IMR-90 (cell line): ENCODE measurements around the gene A4GALT. TPM values are rescaled to one million over a fixed set of nuclear protein-coding genes. Genes with fewer than 3 reads are reported as not detected.

Source experiments
- ATAC-seq: fragments of 200-7000 bp; cut with Tn5 transposase; 2 replicates; pipeline ENCODE4 v1.9.1; 2020; ENCODE audit warnings: low read depth, mild to moderate bottlenecking, moderate library complexity
- BruUV-seq: library from RNA; stranded (reverse); fragments of 400-500 nt; replicated peaks from 2 replicates; lab custom pipeline; 2021; lab: Mats Ljungman, UMichigan
- CTCF ChIA-PET: fragments of 300-600 bp; formaldehyde crosslinking; extraction: SDS; loops from one replicate; lab custom pipeline; 2021; ENCODE audit warnings: antibody characterized with exemption; lab: Yijun Ruan, JAX
- POLR2A ChIA-PET: fragments of 300-600 bp; sonication (Branson Sonifier 250); formaldehyde crosslinking; loops from one replicate; lab custom pipeline; 2022; ENCODE audit warnings: antibody characterized with exemption; ENCODE audit not compliant: unreplicated experiment; lab: Charles Lee
- DNase-seq: peaks from one replicate; pipeline ENCODE4 v3.0.0; 2013
- H2AFZ ChIP-seq: replicated peaks from 2 replicates; pipeline ENCODE3; 2013; ENCODE audit warnings: low read length, mild to moderate bottlenecking; ENCODE audit not compliant: poor library complexity
- H2AK5ac ChIP-seq: 2 replicates; pipeline ENCODE4 v1.6.1; 2013; ENCODE audit warnings: low read depth, low read length, inconsistent platforms
- H2AK9ac ChIP-seq: replicated peaks from 2 replicates; pipeline ENCODE3; 2013; ENCODE audit warnings: mild to moderate bottlenecking, low read depth, low read length, moderate library complexity; ENCODE audit not compliant: poor library complexity
- H2BK120ac ChIP-seq: 2 replicates; pipeline ENCODE4 v1.6.1; 2013; ENCODE audit warnings: low read depth, low read length, inconsistent platforms
- H2BK15ac ChIP-seq: 3 replicates; pipeline ENCODE4 v1.6.1; 2013; ENCODE audit warnings: low read depth, low read length, inconsistent platforms
- H2BK20ac ChIP-seq: 2 replicates; pipeline ENCODE4 v1.6.1; 2013; ENCODE audit warnings: low read depth, mild to moderate bottlenecking, inconsistent platforms, low read length, moderate library complexity
- H2BK5ac ChIP-seq: 2 replicates; pipeline ENCODE4 v1.6.1; 2013; ENCODE audit warnings: mild to moderate bottlenecking, low read depth, low read length, inconsistent platforms; ENCODE audit not compliant: poor library complexity, severe bottlenecking
- H3K14ac ChIP-seq: replicated peaks from 2 replicates; pipeline ENCODE4 v1.6.1; 2013; ENCODE audit warnings: low read depth, low read length, inconsistent platforms
- H3K18ac ChIP-seq: 2 replicates; pipeline ENCODE4 v1.6.1; 2013; ENCODE audit warnings: low read depth, low read length, control low read depth
- H3K23ac ChIP-seq: 2 replicates; pipeline ENCODE4 v1.6.1; 2013; ENCODE audit warnings: low read depth, low read length, inconsistent platforms
- H3K27ac ChIP-seq: 2 replicates; pipeline ENCODE4 v1.5.1; 2013; ENCODE audit warnings: mild to moderate bottlenecking, control low read depth, low read length; ENCODE audit not compliant: insufficient read depth
- H3K27me3 ChIP-seq: 2 replicates; pipeline ENCODE4 v1.6.1; 2013; ENCODE audit warnings: low read length; ENCODE audit not compliant: control insufficient read depth, insufficient read depth
- H3K36me3 ChIP-seq: 2 replicates; pipeline ENCODE4 v1.6.1; 2013; ENCODE audit warnings: low read length, mixed read lengths; ENCODE audit not compliant: control insufficient read depth, insufficient read depth
- H3K4ac ChIP-seq: 2 replicates; pipeline ENCODE4 v1.6.1; 2013; ENCODE audit warnings: low read depth, low read length, inconsistent platforms
- H3K4me1 ChIP-seq: 2 replicates; pipeline ENCODE4 v1.6.1; 2013; ENCODE audit warnings: low read length, mixed read lengths; ENCODE audit not compliant: control insufficient read depth, insufficient read depth
- H3K4me2 ChIP-seq: 2 replicates; pipeline ENCODE4 v1.6.1; 2013; ENCODE audit warnings: low read depth, mild to moderate bottlenecking, control low read depth, low read length, moderate library complexity
- H3K4me3 ChIP-seq: 2 replicates; pipeline ENCODE4 v1.5.1; 2013; ENCODE audit warnings: low read depth, mild to moderate bottlenecking, control low read depth, low read length, moderate library complexity; ENCODE audit not compliant: insufficient read depth
- H3K56ac ChIP-seq: 2 replicates; pipeline ENCODE4 v1.6.1; 2013; ENCODE audit warnings: low read length, inconsistent platforms; ENCODE audit not compliant: insufficient read depth; ENCODE audit errors: extremely low read depth
- H3K79me1 ChIP-seq, 2 experiments: 2 replicates each; pipeline ENCODE4 v1.6.1; 2013; ENCODE audit warnings: low read length in 2 of 2, inconsistent platforms in 1 of 2, low read depth in 1 of 2
- H3K9ac ChIP-seq: 2 replicates; pipeline ENCODE4 v1.6.1; 2013; ENCODE audit warnings: low read depth, low read length, control low read depth
- H3K9me1 ChIP-seq: 2 replicates; pipeline ENCODE4 v1.6.1; 2013; ENCODE audit warnings: low read length, inconsistent platforms; ENCODE audit not compliant: insufficient read depth
- H3K9me3 ChIP-seq: 2 replicates; pipeline ENCODE4 v1.6.1; 2013; ENCODE audit warnings: low read length; ENCODE audit not compliant: control insufficient read depth, insufficient read depth
- H4K20me1 ChIP-seq: 2 replicates; pipeline ENCODE4 v1.6.1; 2013; ENCODE audit warnings: low read length, inconsistent platforms; ENCODE audit not compliant: insufficient read depth
- H4K5ac ChIP-seq: 2 replicates; pipeline ENCODE4 v1.6.1; 2013; ENCODE audit warnings: mild to moderate bottlenecking, low read depth, low read length, control low read depth
- H4K8ac ChIP-seq, 2 experiments: 2 replicates each; pipeline ENCODE4 v1.6.1; 2013; ENCODE audit warnings: low read depth in 2 of 2, low read length in 2 of 2, control low read depth in 1 of 2, inconsistent platforms in 1 of 2
- H4K91ac ChIP-seq: 2 replicates; pipeline ENCODE4 v1.6.1; 2013; ENCODE audit warnings: low read depth, low read length, inconsistent platforms; ENCODE audit not compliant: insufficient read depth
- BHLHE40 ChIP-seq: fragments of 150-350 bp; IDR thresholded peaks from 2 replicates; pipeline ENCODE4 v1.6.1; 2016; ENCODE audit warnings: mild to moderate bottlenecking, low read depth, low read length
- CHD1 ChIP-seq: IDR thresholded peaks from 2 replicates; pipeline ENCODE4 v1.6.1; 2012; ENCODE audit warnings: low read depth, low read length, improper control_type of control experiment
- CTCF ChIP-seq: conservative IDR thresholded peaks from 2 replicates; pipeline ENCODE4 v1.5.1; 2012; ENCODE audit warnings: mild to moderate bottlenecking, low read depth, low read length, improper control_type of control experiment
- FOS ChIP-seq: fragments of 150-350 bp; IDR thresholded peaks from 2 replicates; pipeline ENCODE4 v1.6.1; 2016; ENCODE audit warnings: low read depth, low read length
- MAZ ChIP-seq: IDR thresholded peaks from 2 replicates; pipeline ENCODE4 v1.6.1; 2012; ENCODE audit warnings: low read depth, mild to moderate bottlenecking, low read length, improper control_type of control experiment, moderate library complexity, borderline replicate concordance
- MXI1 ChIP-seq: IDR thresholded peaks from 2 replicates; pipeline ENCODE4 v1.6.1; 2012; ENCODE audit warnings: low read depth, mild to moderate bottlenecking, low read length, moderate library complexity, borderline replicate concordance
- NFE2L2 ChIP-seq: fragments of 150-350 bp; IDR thresholded peaks from 2 replicates; pipeline ENCODE4 v1.6.1; 2016; ENCODE audit warnings: low read depth, mild to moderate bottlenecking, low read length
- POLR2A ChIP-seq: IDR thresholded peaks from 2 replicates; pipeline ENCODE4 v1.6.1; 2012; ENCODE audit warnings: mild to moderate bottlenecking, low read depth, low read length
- RFX5 ChIP-seq: IDR thresholded peaks from 2 replicates; pipeline ENCODE4 v1.8.0; 2012; ENCODE audit warnings: low read depth, mild to moderate bottlenecking, low read length, moderate library complexity
- SMC3 ChIP-seq: fragments of 150-350 bp; IDR thresholded peaks from 2 replicates; pipeline ENCODE4 v1.6.1; 2016; ENCODE audit warnings: low read depth, mild to moderate bottlenecking, antibody characterized with exemption, low read length, moderate library complexity
- USF2 ChIP-seq: fragments of 150-350 bp; IDR thresholded peaks from 2 replicates; pipeline ENCODE4 v1.6.1; 2017; ENCODE audit warnings: mild to moderate bottlenecking, antibody characterized with exemption, low read length, low read depth
- WGBS, 2 experiments: methylation state at CpG; one replicate each; pipeline versions ENCODE4 v1.1.5 to v1.1.7; 2013; ENCODE audit warnings: missing lambda C conversion rate in 2 of 2; ENCODE audit not compliant: insufficient read length in 1 of 2; ENCODE audit errors: extremely low coverage in 2 of 2; 5-methylcytosine and 5-hydroxymethylcytosine counted together
- dilution Hi-C: fragments of 300-500 bp; cut with HindIII; formaldehyde crosslinking; loops from one replicate; pipeline ENCODE4 v1.14.3; 2018; ENCODE audit warnings: low sequenced_read_pairs; ENCODE audit not compliant: unreplicated experiment
- in situ Hi-C: fragments of 300-500 bp; cut with MboI; formaldehyde crosslinking; loops from 3 replicates; pipeline ENCODE4 v1.14.3; 2019; ENCODE audit warnings: low sequenced_read_pairs, inconsistent platforms, mixed read lengths
- intact Hi-C: fragments of 100-400 bp; cut with micrococcal nuclease; formaldehyde crosslinking; loops from 2 replicates; pipeline ENCODE4 v1.10.0; 2022
- polyA plus RNA-seq, 3 experiments: library from polyadenylated mRNA; depleted of rRNA; stranded (reverse); fragments of >200 nt; gene quantifications; 2 replicates each; pipeline ENCODE4 v1.2.3, GENCODE V29; 2012; ENCODE audit warnings: low replicate concordance in 1 of 3
- total RNA-seq: library from RNA; depleted of rRNA; stranded (reverse); fragments of >200 nt; gene quantifications from 2 replicates; pipeline ENCODE4 v1.2.3, GENCODE V29; 2012
- TF ChIP-seq, protein P1 (sequence below): fragments of 150-350 bp; IDR thresholded peaks from 2 replicates; pipeline ENCODE4 v1.6.1; 2016; ENCODE audit warnings: low read depth, mild to moderate bottlenecking, low read length, moderate library complexity, borderline replicate concordance

A4GALT gene
- total and polyA plus RNA-seq, 2 of the 4 experiments (the other 2 are of a cell fraction), result 1.6 to 6.1 TPM

DNA sequence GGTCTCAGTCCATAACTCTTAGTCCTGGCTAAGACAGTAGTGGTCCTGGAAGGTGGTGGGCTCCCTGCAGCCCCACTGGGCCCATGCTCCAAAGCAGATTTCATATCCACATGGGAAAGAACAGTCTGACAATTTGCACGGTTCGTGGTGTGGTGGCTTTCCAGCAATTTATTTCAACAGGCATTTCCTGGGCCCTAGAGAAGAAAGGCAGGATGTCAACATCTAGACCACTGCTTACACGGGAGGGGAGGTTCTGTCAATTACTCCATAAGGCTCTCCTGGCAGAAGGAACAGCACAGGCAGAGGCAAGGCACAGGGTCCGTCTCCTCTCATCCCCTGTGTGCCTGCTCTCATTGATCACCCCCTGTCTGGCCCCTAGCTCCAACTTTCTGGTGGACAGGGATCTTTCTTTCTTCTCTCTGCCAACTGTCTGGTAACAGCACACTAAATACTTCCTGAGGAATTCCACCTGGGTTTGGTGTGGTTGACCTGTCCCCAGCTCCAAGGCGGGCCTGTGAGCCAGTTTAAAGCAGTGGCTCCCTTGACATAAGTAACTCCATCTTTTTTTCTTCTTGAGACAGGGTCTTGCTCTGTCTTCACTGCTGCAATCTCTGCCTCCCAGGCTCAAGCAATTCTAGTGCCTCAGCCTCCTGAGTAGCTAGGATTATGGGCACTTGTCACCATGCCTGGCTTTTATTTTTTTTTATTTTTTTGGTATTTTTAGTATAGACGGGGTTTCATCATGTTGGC is 5.1 kb upstream of the A4GALT start:
- H3K27me3 ChIP-seq, result no peaks in the 10 kb centered on the region
- peak overlapping the region; percentile 1; the same call in 1 of the 2 replicates for H2BK120ac ChIP-seq
- no peaks in the 10 kb centered on the region for H4K20me1 ChIP-seq
- H3K4me1 ChIP-seq, result peaks cover 8% of the 10 kb centered on the region
- no peak overlapping the region for H3K56ac ChIP-seq
- no peak overlapping the region for H3K9ac ChIP-seq
- intact Hi-C loops, result no loop called here
- no peak overlapping the region for H3K27ac ChIP-seq
- no peak overlapping the region for H4K5ac ChIP-seq
- POLR2A ChIA-PET, result no interaction called here
- no CpG with 5 or more reads among the region's 6 CpGs for whole genome bisulfite sequencing, 2 experiments
- H3K4me3 ChIP-seq, result no peak overlapping the region
- peaks cover 0 to 6% of the 10 kb centered on the region in 2 experiments; a peak in 1 of 4 replicates for H3K79me1 ChIP-seq
- CTCF ChIA-PET, result no interaction called here
- H2AFZ ChIP-seq, result no peak overlapping the region
- peaks cover 9% of the 10 kb centered on the region; the same call in 1 of the 2 replicates for H3K9me1 ChIP-seq
- no peak overlapping the region for H3K4me2 ChIP-seq
- no peaks in the 10 kb centered on the region for H3K9me3 ChIP-seq
- peak overlapping the region; percentile 75; the same call in 1 of the 2 replicates for H2AK5ac ChIP-seq
- H3K14ac ChIP-seq, result peak overlapping the region; percentile 55; the same call in 1 of the 2 replicates
- H3K36me3 ChIP-seq, result no peaks in the 10 kb centered on the region
- DNase-seq (no peak), ATAC-seq (no peak)
- H2AK9ac ChIP-seq, result peak overlapping the region; percentile 70
- H4K91ac ChIP-seq, result 0 out of 2 replicates have a peak overlapping the region, but pooled peaks have one; percentile 32
- peak overlapping the region; percentile 65 for H3K4ac ChIP-seq
- no TSS peak for BruUV-seq
- dilution Hi-C loops, result no loop called here
- TF ChIP-seq RFX5 (no peak), CHD1 (no peak), NFE2L2 (no peak), POLR2A (no peak), USF2 (no peak), CTCF (no peak), MXI1 (no peak), MAZ (no peak), FOS (no peak), SMC3 (no peak), BHLHE40 (no peak)
- TF ChIP-seq, protein P1, sequence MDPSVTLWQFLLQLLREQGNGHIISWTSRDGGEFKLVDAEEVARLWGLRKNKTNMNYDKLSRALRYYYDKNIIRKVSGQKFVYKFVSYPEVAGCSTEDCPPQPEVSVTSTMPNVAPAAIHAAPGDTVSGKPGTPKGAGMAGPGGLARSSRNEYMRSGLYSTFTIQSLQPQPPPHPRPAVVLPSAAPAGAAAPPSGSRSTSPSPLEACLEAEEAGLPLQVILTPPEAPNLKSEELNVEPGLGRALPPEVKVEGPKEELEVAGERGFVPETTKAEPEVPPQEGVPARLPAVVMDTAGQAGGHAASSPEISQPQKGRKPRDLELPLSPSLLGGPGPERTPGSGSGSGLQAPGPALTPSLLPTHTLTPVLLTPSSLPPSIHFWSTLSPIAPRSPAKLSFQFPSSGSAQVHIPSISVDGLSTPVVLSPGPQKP, result no peak
- no peak overlapping the region for H2BK5ac ChIP-seq
- H2BK20ac ChIP-seq, result no peak overlapping the region; the same call in 1 of the 2 replicates
- in situ Hi-C loops, result no loop called here
- H4K8ac ChIP-seq, result peak overlapping the region in 1 of 2 experiments; percentile 7; a peak in 1 of 4 replicates
- H2BK15ac ChIP-seq, result peak overlapping the region; percentile 32; the same call in 1 of the 3 replicates
- no peak overlapping the region for H3K18ac ChIP-seq
- H3K23ac ChIP-seq, result peak overlapping the region; percentile 51; the same call in 1 of the 2 replicates
